Uterus (tissue), 2 donors: ENCODE measurements around the gene FAM216A.

ENCODE experiments used
- POLR2A ChIP-seq, 2 donors: fragments of 450-650 bp; IDR thresholded peaks; one replicate each; pipeline ENCODE4 v1.6.1; 2016; ENCODE audit warnings: antibody characterized with exemption in 2 of 2, mild to moderate bottlenecking in 1 of 2, moderate library complexity in 1 of 2
- TF ChIP-seq, protein P1 (sequence below), 4 experiments: fragments of 200-600 bp in 2 of 4; fragments of 450-650 bp in 2 of 4; sonication (generic) in 2 of 4; IDR thresholded peaks; one replicate each; pipeline ENCODE4 v1.5.1; 2016 to 2019; ENCODE audit warnings: antibody characterized with exemption in 4 of 4, mild to moderate bottlenecking in 2 of 4, moderate library complexity in 1 of 4

DNA sequence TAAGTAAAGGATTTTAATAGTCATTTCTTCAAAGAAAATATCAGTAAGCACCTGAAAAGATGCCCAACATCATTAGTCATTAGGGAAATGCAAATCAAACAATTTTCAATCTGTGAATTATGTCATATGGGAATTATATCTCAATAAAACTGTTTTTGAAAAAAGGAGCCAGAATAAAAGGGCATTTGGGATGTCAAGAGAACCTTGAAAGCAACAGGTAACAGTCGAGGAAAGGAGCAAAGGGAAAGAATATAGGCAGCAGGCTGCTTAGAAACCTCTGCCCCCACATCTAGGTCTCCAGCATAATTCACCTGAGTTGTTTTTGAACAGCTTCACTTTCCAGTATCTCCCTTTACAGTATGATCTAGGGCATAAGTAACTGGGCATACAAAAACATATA lies 45.7 kb downstream of the FAM216A start:
- no peak for TF ChIP-seq POLR2A (IDR thresholded peaks at IDR 0.05)
- TF ChIP-seq, protein P1, sequence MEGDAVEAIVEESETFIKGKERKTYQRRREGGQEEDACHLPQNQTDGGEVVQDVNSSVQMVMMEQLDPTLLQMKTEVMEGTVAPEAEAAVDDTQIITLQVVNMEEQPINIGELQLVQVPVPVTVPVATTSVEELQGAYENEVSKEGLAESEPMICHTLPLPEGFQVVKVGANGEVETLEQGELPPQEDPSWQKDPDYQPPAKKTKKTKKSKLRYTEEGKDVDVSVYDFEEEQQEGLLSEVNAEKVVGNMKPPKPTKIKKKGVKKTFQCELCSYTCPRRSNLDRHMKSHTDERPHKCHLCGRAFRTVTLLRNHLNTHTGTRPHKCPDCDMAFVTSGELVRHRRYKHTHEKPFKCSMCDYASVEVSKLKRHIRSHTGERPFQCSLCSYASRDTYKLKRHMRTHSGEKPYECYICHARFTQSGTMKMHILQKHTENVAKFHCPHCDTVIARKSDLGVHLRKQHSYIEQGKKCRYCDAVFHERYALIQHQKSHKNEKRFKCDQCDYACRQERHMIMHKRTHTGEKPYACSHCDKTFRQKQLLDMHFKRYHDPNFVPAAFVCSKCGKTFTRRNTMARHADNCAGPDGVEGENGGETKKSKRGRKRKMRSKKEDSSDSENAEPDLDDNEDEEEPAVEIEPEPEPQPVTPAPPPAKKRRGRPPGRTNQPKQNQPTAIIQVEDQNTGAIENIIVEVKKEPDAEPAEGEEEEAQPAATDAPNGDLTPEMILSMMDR (IDR thresholded peaks at IDR 0.05) = no peak
